ENCODE data around the gene TCP11L1.

DNA sequence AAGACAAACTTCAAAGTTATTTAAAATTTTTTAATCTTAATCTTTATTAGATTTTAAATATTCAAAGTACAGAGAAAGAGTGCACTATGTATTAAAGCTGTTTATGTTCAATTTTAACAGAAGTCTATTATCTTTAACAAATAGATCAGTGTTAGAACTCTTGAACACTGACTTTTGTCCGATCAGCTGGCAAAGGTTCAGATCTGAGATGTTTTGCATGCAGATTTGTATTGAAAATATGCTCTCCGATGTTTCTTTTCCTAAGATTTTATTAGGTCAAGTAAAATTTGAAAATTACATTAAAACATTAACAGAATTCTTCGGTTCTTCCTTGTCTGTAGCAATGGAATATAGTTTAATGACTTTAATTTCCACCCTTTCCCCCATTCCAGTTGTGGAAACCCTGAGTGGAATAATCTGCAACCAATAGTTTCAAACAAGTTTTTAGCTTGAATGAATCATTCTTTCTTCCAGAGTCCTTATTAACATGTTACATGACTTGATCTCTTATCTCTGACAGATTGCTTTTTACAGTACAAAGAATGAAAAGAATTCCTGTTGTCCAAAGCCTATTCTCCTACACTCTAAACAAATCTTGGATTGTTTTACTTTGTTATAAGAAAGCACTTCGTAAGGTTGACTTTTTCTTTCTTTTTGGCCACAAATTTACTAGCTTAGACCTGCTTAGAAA is 11.4 kb upstream of the TCP11L1 start:
- TF ChIP-seq, protein P1, sequence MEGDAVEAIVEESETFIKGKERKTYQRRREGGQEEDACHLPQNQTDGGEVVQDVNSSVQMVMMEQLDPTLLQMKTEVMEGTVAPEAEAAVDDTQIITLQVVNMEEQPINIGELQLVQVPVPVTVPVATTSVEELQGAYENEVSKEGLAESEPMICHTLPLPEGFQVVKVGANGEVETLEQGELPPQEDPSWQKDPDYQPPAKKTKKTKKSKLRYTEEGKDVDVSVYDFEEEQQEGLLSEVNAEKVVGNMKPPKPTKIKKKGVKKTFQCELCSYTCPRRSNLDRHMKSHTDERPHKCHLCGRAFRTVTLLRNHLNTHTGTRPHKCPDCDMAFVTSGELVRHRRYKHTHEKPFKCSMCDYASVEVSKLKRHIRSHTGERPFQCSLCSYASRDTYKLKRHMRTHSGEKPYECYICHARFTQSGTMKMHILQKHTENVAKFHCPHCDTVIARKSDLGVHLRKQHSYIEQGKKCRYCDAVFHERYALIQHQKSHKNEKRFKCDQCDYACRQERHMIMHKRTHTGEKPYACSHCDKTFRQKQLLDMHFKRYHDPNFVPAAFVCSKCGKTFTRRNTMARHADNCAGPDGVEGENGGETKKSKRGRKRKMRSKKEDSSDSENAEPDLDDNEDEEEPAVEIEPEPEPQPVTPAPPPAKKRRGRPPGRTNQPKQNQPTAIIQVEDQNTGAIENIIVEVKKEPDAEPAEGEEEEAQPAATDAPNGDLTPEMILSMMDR (IDR thresholded peaks at IDR 0.05), result no peak
- no peak for TF ChIP-seq EP300 (IDR thresholded peaks at IDR 0.05)
- TF ChIP-seq POLR2A (IDR thresholded peaks at IDR 0.05), result no peak
- no peak for TF ChIP-seq POLR2AphosphoS5 (IDR thresholded peaks at IDR 0.05)
